Activated B cell treated with CpG ODN at 0.5 μM for 24 hours (primary cell): Measurements from ENCODE around the gene CNGA1. TPM values are rescaled to one million over a fixed set of nuclear protein-coding genes. Genes with fewer than 3 reads are reported as not detected.

Source experiments
- ATAC-seq: fragments of 200-7000 bp; cut with Tn5 transposase; one replicate; pipeline ENCODE4 v1.10.0; 2021; ENCODE audit warnings: low read depth, mild to moderate bottlenecking, moderate library complexity
- CTCF ChIA-PET: fragments of 350-600 bp; sonication (Branson Sonifier 250); formaldehyde crosslinking; loops from one replicate; lab custom pipeline; 2021; ENCODE audit warnings: antibody characterized with exemption; lab: Charles Lee
- POLR2A ChIA-PET: fragments of 350-600 bp; sonication (Branson Sonifier 250); formaldehyde crosslinking; loops from one replicate; lab custom pipeline; 2021; ENCODE audit warnings: antibody characterized with exemption; lab: Charles Lee
- DNase-seq: peaks from one replicate; pipeline ENCODE4 v3.0.0; 2022
- H3K27ac Mint-ChIP-seq: one replicate; pipeline ENCODE4 v1.8.0; 2020; ENCODE audit warnings: mixed read lengths
- H3K27me3 Mint-ChIP-seq: one replicate; pipeline ENCODE4 v1.8.0; 2021; ENCODE audit warnings: mixed read lengths
- H3K36me3 Mint-ChIP-seq: one replicate; pipeline ENCODE4 v1.8.0; 2021; ENCODE audit warnings: low read depth, mixed read lengths
- H3K4me1 Mint-ChIP-seq: one replicate; pipeline ENCODE4 v1.8.0; 2021; ENCODE audit warnings: mixed read lengths
- H3K4me3 Mint-ChIP-seq: one replicate; pipeline ENCODE4 v1.8.0; 2020; ENCODE audit warnings: mild to moderate bottlenecking, mixed read lengths
- H3K9me3 Mint-ChIP-seq: one replicate; pipeline ENCODE4 v1.8.0; 2020; ENCODE audit warnings: mixed read lengths
- CTCF ChIP-seq: fragments of 200-600 bp; IDR thresholded peaks from one replicate; pipeline ENCODE4 v1.8.0; 2022; ENCODE audit warnings: antibody characterized with exemption, mild to moderate bottlenecking
- intact Hi-C: fragments of 100-400 bp; cut with micrococcal nuclease; formaldehyde crosslinking; loops from one replicate; pipeline ENCODE4 v1.15.1; 2024
- total RNA-seq: library from RNA; stranded (reverse); gene quantifications from 2 replicates; pipeline ENCODE4 v1.2.3, GENCODE V29; 2022

Gene CNGA1
- total RNA-seq, 1 donor from 2014 or later, result not detected

GRCh38 chr4:47936336-47936735 is 80.1 kb downstream of the CNGA1 start:
- POLR2A ChIA-PET, result no interaction called here

GRCh38 chr4:47933840-47934239 is 82.6 kb downstream of the CNGA1 start:
- H3K9me3 Mint-ChIP-seq, result no peaks in the 10 kb centered on the region
- no peak overlapping the region for H3K27ac Mint-ChIP-seq
- H3K27me3 Mint-ChIP-seq, result peaks cover 3% of the 10 kb centered on the region
- no peak overlapping the region for H3K4me3 Mint-ChIP-seq
- POLR2A ChIA-PET, result no interaction called here
- H3K36me3 Mint-ChIP-seq, result no peaks in the 10 kb centered on the region
- intact Hi-C loops, result loop anchor here (1.0 to 10.0 kb wide), 5 partner anchors 153 to 999 kb away; no protein-coding TSS in a partner anchor
- CTCF ChIA-PET, result interaction anchor here (0.6 to 3.8 kb wide), 14 partner anchors 8 to 1089 kb away, joined by 3 to 33 read pairs (median 4); partner anchors contain the start of gene COMMD8
- peak; percentile 64 for ATAC-seq
- peaks cover 8% of the 10 kb centered on the region for H3K4me1 Mint-ChIP-seq
- no peak for DNase-seq
- TF ChIP-seq CTCF, result no peak

More at GRCh38 chr4:47936336-47936735, 80.1 kb downstream of the CNGA1 start:
- no peak for ATAC-seq
- Mint-ChIP-seq H3K27ac (no peak overlapping the region), H3K4me3 (no peak overlapping the region), H3K27me3 (peaks cover 3% of the 10 kb centered on the region), H3K4me1 (no peaks in the 10 kb centered on the region), H3K36me3 (no peaks in the 10 kb centered on the region), H3K9me3 (no peaks in the 10 kb centered on the region)
- CTCF ChIA-PET, result no interaction called here
- intact Hi-C loops, result loop anchor here (10.0 kb wide), 1 partner anchor 1002 kb away; no protein-coding TSS in a partner anchor
- no peak for DNase-seq
- TF ChIP-seq CTCF, result no peak

- Mint-ChIP-seq H3K27me3 (peaks cover 8% of the 10 kb centered on the region), H3K9me3 (no peaks in the 10 kb centered on the region), H3K36me3 (no peaks in the 10 kb centered on the region), H3K4me1 (peaks cover 15% of the 10 kb centered on the region), H3K4me3 (no peak overlapping the region), H3K27ac (no peak overlapping the region)
- intact Hi-C loops, result loop anchor here (5.0 to 10.0 kb wide), 2 partner anchors 224 to 996 kb away; no protein-coding TSS in a partner anchor
- DNase-seq, result no peak
- ChIA-PET CTCF (interaction anchor here (1.0 to 3.8 kb wide), 3 partner anchors 156 to 262 kb away, joined by 3 to 26 read pairs (median 6); no protein-coding TSS in a partner anchor), POLR2A (interaction anchor here (0.7 kb wide), 1 partner anchor 359 kb away, joined by 3 read pairs; no protein-coding TSS in a partner anchor)
- ATAC-seq, result no peak
- TF ChIP-seq CTCF, result no peak
Observed at GRCh38 chr4:47930971-47931804, 85.3 kb downstream of the CNGA1 start.

- Mint-ChIP-seq H3K9me3 (no peaks in the 10 kb centered on the region), H3K36me3 (no peaks in the 10 kb centered on the region), H3K27ac (no peak overlapping the region), H3K27me3 (peaks cover 8% of the 10 kb centered on the region), H3K4me1 (peaks cover 15% of the 10 kb centered on the region), H3K4me3 (no peak overlapping the region)
- no peak for TF ChIP-seq CTCF
- DNase-seq, result no peak
- ATAC-seq, result no peak
- intact Hi-C loops, result loop anchor here (2.0 to 10.0 kb wide), 4 partner anchors 15 to 995 kb away; partner anchors contain the start of genes CNGA1, NFXL1 and NIPAL1
- ChIA-PET CTCF (interaction anchor here (0.6 kb wide), 1 partner anchor 104 kb away, joined by 3 read pairs; no protein-coding TSS in a partner anchor), POLR2A (no interaction called here)
Observed at GRCh38 chr4:47929682-47930201, 86.7 kb downstream of the CNGA1 start.
